ENCODE measurements around the gene VCL.

GRCh38 chr10:74049955-74050354, 52.0 kb downstream of the VCL start:
- TF ChIP-seq CTCF (IDR thresholded peaks at IDR 0.05) (no peak), POLR2A (IDR thresholded peaks at IDR 0.05) (no peak)

Measured in thyroid gland (tissue), 4 donors.